IPS-18a (cell line): ENCODE measurements around the gene ANXA6.

ENCODE experiments used
- H3K27ac ChIP-seq: one replicate; pipeline ENCODE4 v1.5.1; 2013; ENCODE audit warnings: low read length
- H3K27me3 ChIP-seq: one replicate; pipeline ENCODE4 v1.6.1; 2013; ENCODE audit warnings: mild to moderate bottlenecking, low read length; ENCODE audit not compliant: control insufficient read depth, insufficient read depth
- H3K36me3 ChIP-seq: one replicate; pipeline ENCODE4 v1.6.1; 2013; ENCODE audit warnings: low read depth, low read length; ENCODE audit not compliant: control insufficient read depth
- H3K4me1 ChIP-seq: one replicate; pipeline ENCODE4 v1.6.1; 2013; ENCODE audit warnings: low read depth, low read length; ENCODE audit not compliant: control insufficient read depth
- H3K4me3 ChIP-seq: one replicate; pipeline ENCODE4 v1.5.1; 2013; ENCODE audit warnings: low read length
- H3K9ac ChIP-seq: one replicate; pipeline ENCODE4 v1.6.1; 2013; ENCODE audit warnings: mild to moderate bottlenecking, low read length, moderate library complexity
- H3K9me3 ChIP-seq: one replicate; pipeline ENCODE4 v1.6.1; 2013; ENCODE audit warnings: low read depth, low read length; ENCODE audit not compliant: control insufficient read depth

ANXA6 gene

GRCh38 chr5:151137067-151137825, 20.3 kb downstream of the ANXA6 start:
- H3K9ac ChIP-seq: no peak overlapping the region
- H3K27ac ChIP-seq: no peak overlapping the region
- H3K4me3 ChIP-seq: no peak overlapping the region
- peaks cover 13% of the 10 kb centered on the region for H3K4me1 ChIP-seq
- peaks cover 52% of the 10 kb centered on the region for H3K36me3 ChIP-seq
- H3K9me3 ChIP-seq: no peaks in the 10 kb centered on the region
- no peaks in the 10 kb centered on the region for H3K27me3 ChIP-seq

GRCh38 chr5:151134228-151134627, 23.4 kb downstream of the ANXA6 start:
- peaks cover 63% of the 10 kb centered on the region for H3K36me3 ChIP-seq
- H3K27ac ChIP-seq: no peak overlapping the region
- no peak overlapping the region for H3K9ac ChIP-seq
- H3K4me3 ChIP-seq: no peak overlapping the region
- no peaks in the 10 kb centered on the region for H3K27me3 ChIP-seq
- no peaks in the 10 kb centered on the region for H3K4me1 ChIP-seq
- no peaks in the 10 kb centered on the region for H3K9me3 ChIP-seq

GRCh38 chr5:151132963-151133362, 24.6 kb downstream of the ANXA6 start:
- H3K27ac ChIP-seq: no peak overlapping the region
- H3K4me1 ChIP-seq: no peaks in the 10 kb centered on the region
- H3K9ac ChIP-seq: no peak overlapping the region
- no peaks in the 10 kb centered on the region for H3K9me3 ChIP-seq
- H3K4me3 ChIP-seq: no peak overlapping the region
- no peaks in the 10 kb centered on the region for H3K27me3 ChIP-seq
- peaks cover 59% of the 10 kb centered on the region for H3K36me3 ChIP-seq

GRCh38 chr5:151130922-151131891, 26.4 kb downstream of the ANXA6 start:
- Histone ChIP-seq H3K27ac (no peak overlapping the region), H3K36me3 (peaks cover 45% of the 10 kb centered on the region), H3K9me3 (no peaks in the 10 kb centered on the region), H3K4me3 (no peak overlapping the region), H3K27me3 (no peaks in the 10 kb centered on the region), H3K9ac (no peak overlapping the region), H3K4me1 (no peaks in the 10 kb centered on the region)

GRCh38 chr5:151130235-151130921, 27.2 kb downstream of the ANXA6 start:
- Histone ChIP-seq H3K9ac (no peak overlapping the region), H3K4me1 (no peaks in the 10 kb centered on the region), H3K4me3 (no peak overlapping the region), H3K9me3 (no peaks in the 10 kb centered on the region), H3K36me3 (peaks cover 37% of the 10 kb centered on the region), H3K27ac (no peak overlapping the region), H3K27me3 (no peaks in the 10 kb centered on the region)

GRCh38 chr5:151128817-151129216, 28.8 kb downstream of the ANXA6 start:
- Histone ChIP-seq H3K9ac (no peak overlapping the region), H3K36me3 (peaks cover 30% of the 10 kb centered on the region)

GRCh38 chr5:151127926-151128325, 29.7 kb downstream of the ANXA6 start:
- no peaks in the 10 kb centered on the region for H3K27me3 ChIP-seq
- H3K9ac ChIP-seq: no peak overlapping the region
- peaks cover 22% of the 10 kb centered on the region for H3K36me3 ChIP-seq
- H3K9me3 ChIP-seq: no peaks in the 10 kb centered on the region
- no peaks in the 10 kb centered on the region for H3K4me1 ChIP-seq
- no peak overlapping the region for H3K27ac ChIP-seq
- H3K4me3 ChIP-seq: no peak overlapping the region

More at GRCh38 chr5:151128817-151129216, 28.8 kb downstream of the ANXA6 start:
- Histone ChIP-seq H3K4me3 (no peak overlapping the region), H3K27ac (no peak overlapping the region), H3K4me1 (no peaks in the 10 kb centered on the region), H3K27me3 (no peaks in the 10 kb centered on the region), H3K9me3 (no peaks in the 10 kb centered on the region)

- H3K36me3 ChIP-seq: peaks cover 14% of the 10 kb centered on the region
Measured at GRCh38 chr5:151126199-151126645, 31.4 kb downstream of the ANXA6 start.

GRCh38 chr5:151125421-151125820, 32.2 kb downstream of the ANXA6 start:
- no peaks in the 10 kb centered on the region for H3K9me3 ChIP-seq
- no peaks in the 10 kb centered on the region for H3K4me1 ChIP-seq
- H3K27ac ChIP-seq: no peak overlapping the region
- H3K4me3 ChIP-seq: no peak overlapping the region
- H3K9ac ChIP-seq: no peak overlapping the region
- H3K27me3 ChIP-seq: no peaks in the 10 kb centered on the region
- peaks cover 6% of the 10 kb centered on the region for H3K36me3 ChIP-seq

More at GRCh38 chr5:151126199-151126645, 31.4 kb downstream of the ANXA6 start:
- Histone ChIP-seq H3K27me3 (no peaks in the 10 kb centered on the region), H3K9ac (no peak overlapping the region), H3K9me3 (no peaks in the 10 kb centered on the region), H3K4me1 (no peaks in the 10 kb centered on the region), H3K4me3 (no peak overlapping the region), H3K27ac (no peak overlapping the region)

GRCh38 chr5:151123897-151124751, 33.5 kb downstream of the ANXA6 start:
- no peak overlapping the region for H3K9ac ChIP-seq
- no peaks in the 10 kb centered on the region for H3K9me3 ChIP-seq
- peaks cover 11% of the 10 kb centered on the region for H3K36me3 ChIP-seq
- H3K27ac ChIP-seq: no peak overlapping the region
- no peaks in the 10 kb centered on the region for H3K27me3 ChIP-seq
- no peaks in the 10 kb centered on the region for H3K4me1 ChIP-seq
- no peak overlapping the region for H3K4me3 ChIP-seq
